SK-N-SH treated with all-trans-retinoic acid at 6 μM for 48 hours (cell line): ENCODE data around the gene AMACR.

Experiments
- OSR1 ChIP-seq: fragments of 250-450 bp; sonication (Bioruptor Pico); IDR thresholded peaks from 2 replicates; pipeline ENCODE4 v1.8.0; 2022; ENCODE audit warnings: moderate library complexity, mild to moderate bottlenecking, inconsistent platforms
- TOX ChIP-seq: fragments of 250-450 bp; sonication (Bioruptor Pico); IDR thresholded peaks from 2 replicates; pipeline ENCODE4 v1.8.0; 2021; ENCODE audit warnings: mild to moderate bottlenecking, moderate library complexity, borderline replicate concordance
- TSHZ2 ChIP-seq: fragments of 250-450 bp; sonication (Bioruptor Pico); IDR thresholded peaks from 2 replicates; pipeline ENCODE4 v1.5.0; 2020; ENCODE audit warnings: mild to moderate bottlenecking, moderate library complexity
- ZFP30 ChIP-seq: fragments of 450-650 bp; formaldehyde crosslinking; IDR thresholded peaks from 2 replicates; pipeline ENCODE4 v1.5.0; 2022; ENCODE audit warnings: mild to moderate bottlenecking, moderate library complexity
- ZNF8 ChIP-seq: fragments of 450-650 bp; formaldehyde crosslinking; IDR thresholded peaks from 2 replicates; pipeline ENCODE4 v1.5.0; 2020; ENCODE audit warnings: mild to moderate bottlenecking, moderate library complexity
- TF ChIP-seq, protein P1 (sequence below): fragments of 250-450 bp; sonication (Bioruptor Pico); IDR thresholded peaks from 2 replicates; pipeline ENCODE4 v1.8.0; 2020; ENCODE audit warnings: mild to moderate bottlenecking, moderate library complexity, borderline replicate concordance

DNA sequence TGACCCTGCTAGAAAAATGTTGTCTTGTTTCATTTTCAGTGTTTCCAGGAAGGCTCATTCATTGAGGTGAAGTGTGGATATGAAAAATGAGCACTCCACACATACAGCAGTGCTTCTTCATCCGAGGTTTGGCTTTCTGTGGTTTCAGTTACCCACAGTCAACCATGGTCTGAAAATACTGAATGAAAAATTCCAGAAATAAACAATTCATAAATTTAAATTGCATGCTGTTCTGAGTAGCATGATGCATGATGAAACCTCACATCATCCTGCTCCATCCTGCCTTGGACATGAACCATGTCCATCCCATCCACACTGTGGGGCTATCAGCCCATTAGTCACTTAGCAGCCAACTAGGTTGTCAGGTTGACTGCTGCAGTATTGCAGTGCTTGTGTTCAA, 13.0 kb downstream of the AMACR start:
- TF ChIP-seq, protein P1, sequence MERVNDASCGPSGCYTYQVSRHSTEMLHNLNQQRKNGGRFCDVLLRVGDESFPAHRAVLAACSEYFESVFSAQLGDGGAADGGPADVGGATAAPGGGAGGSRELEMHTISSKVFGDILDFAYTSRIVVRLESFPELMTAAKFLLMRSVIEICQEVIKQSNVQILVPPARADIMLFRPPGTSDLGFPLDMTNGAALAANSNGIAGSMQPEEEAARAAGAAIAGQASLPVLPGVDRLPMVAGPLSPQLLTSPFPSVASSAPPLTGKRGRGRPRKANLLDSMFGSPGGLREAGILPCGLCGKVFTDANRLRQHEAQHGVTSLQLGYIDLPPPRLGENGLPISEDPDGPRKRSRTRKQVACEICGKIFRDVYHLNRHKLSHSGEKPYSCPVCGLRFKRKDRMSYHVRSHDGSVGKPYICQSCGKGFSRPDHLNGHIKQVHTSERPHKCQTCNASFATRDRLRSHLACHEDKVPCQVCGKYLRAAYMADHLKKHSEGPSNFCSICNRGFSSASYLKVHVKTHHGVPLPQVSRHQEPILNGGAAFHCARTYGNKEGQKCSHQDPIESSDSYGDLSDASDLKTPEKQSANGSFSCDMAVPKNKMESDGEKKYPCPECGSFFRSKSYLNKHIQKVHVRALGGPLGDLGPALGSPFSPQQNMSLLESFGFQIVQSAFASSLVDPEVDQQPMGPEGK (CRISPR knock-in tag) = no peak
- no peak for TF ChIP-seq TSHZ2
- TF ChIP-seq OSR1 (CRISPR knock-in tag) = no peak
- no peak for TF ChIP-seq ZFP30
- TF ChIP-seq ZNF8 = no peak
- no peak for TF ChIP-seq TOX (CRISPR knock-in tag)
